Activated CD4-positive, alpha-beta T cell treated with anti-CD3 and anti-CD28 coated beads, Interleukin-2, amount 50 U/mL, for 1 hour (primary cell): ENCODE results near the gene MYRF.
A peak's percentile ranks its signal among the peaks of the same experiment; 100 is the strongest.

Experiments used
- DNase-seq: peaks from one replicate; pipeline ENCODE4 v3.0.0-alpha.2; 2020

MYRF gene

GRCh38 chr11:61719978-61720377 lies 32.5 kb upstream of the MYRF start:
- no peak for DNase-seq

DNA sequence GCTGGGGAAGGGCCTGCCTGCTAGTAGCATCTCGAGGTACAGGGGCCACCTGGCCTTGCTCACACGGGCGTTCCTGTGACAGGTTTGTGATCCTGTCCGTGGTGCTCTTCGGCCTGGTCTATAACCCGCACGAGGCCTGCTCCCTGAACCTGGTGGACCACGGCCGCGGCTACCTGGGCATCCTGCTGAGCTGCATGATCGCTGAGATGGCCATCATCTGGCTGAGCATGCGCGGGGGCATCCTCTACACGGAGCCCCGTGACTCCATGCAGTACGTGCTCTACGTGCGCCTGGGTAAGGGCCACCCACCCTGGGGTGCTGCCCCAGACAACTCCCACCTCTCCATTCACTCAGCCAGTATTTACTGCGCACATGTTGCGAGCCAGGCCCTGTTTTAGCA lies 31.8 kb upstream of the MYRF start:
- DNase-seq = no peak

DNA sequence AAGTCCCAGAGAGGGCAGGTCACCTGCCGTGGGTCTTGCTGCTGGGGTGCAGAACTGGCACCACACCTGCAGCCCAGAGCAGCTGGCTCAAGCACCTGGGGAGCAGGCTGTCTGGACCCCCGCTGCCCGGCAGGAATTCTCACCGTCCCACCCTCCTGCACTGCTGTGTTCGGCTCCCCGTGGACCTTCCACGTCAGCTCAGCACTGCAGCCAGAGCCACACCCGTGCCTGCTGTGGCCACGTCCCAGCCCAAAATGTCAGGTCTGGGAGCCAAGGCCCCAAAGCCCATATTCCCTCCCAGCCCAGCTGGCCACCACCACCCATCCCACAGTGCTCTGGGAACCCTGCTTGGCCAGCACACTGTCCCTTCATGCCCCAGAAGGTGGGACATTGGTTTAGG lies 28.0 kb upstream of the MYRF start:
- DNase-seq = no peak

GRCh38 chr11:61725781-61726231 lies 26.6 kb upstream of the MYRF start:
- no peak for DNase-seq

DNA sequence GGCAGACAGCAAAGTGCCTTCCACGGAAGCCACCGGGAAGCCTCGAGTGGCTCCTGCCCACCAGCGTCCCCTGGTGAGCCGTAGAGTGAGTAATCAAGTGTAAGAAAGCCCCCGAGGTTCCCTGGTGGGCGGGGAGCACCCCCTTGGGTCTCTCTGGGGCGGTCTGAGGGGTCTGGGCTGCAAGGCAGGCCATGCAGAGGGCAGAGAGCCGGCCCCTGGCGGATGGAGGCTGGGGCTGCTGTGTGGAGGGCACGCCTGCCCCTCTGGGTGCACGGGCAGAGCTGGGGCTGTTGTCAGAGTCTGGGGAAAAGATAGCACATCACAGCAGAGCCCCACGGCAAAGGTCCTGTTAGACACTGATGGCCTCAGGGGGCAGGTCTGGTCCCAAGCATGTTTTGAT lies 25.7 kb upstream of the MYRF start:
- no peak for DNase-seq

DNA sequence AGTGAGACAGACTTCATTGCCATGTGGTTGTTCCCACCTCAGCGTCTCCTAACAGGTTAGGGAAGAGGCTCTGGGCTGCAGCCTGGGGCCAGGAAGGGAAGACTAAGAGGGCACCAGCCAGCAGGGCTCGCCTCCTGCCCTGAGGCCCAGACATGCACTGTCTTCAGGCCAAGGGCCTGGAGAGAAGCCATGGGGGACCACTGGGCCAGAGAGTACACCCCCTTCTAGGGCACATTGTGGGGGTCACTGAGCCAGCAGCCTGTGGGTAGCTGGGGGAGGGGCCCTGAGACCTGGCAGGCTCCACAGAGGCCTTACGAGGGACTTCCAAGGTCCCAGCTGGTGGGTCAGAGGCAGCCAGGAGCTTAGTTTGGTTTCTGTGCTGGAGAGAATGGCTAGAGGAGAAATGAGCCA lies 25.0 kb upstream of the MYRF start:
- DNase-seq = no peak

GRCh38 chr11:61728066-61728939 lies 24.1 kb upstream of the MYRF start:
- no peak for DNase-seq

DNA sequence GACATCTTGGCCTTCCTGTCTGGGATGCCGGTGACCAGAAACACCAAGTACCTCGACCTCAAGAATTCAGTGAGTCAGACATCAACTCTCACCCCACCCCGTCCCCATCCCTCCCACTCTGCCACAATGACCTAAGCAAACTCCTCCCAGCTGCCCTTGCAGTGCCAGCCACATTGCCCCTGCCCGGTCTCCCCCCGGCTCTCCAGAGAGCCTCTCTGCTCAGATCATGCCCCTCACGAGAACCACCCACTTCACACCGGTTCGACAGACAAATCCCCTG lies 23.6 kb upstream of the MYRF start:
- no peak for DNase-seq

- no peak for DNase-seq
These were observed 22.0 kb upstream of the MYRF start for GRCh38 chr11:61730240-61730994.

GRCh38 chr11:61731211-61731951 lies 21.1 kb upstream of the MYRF start:
- no peak for DNase-seq

DNA sequence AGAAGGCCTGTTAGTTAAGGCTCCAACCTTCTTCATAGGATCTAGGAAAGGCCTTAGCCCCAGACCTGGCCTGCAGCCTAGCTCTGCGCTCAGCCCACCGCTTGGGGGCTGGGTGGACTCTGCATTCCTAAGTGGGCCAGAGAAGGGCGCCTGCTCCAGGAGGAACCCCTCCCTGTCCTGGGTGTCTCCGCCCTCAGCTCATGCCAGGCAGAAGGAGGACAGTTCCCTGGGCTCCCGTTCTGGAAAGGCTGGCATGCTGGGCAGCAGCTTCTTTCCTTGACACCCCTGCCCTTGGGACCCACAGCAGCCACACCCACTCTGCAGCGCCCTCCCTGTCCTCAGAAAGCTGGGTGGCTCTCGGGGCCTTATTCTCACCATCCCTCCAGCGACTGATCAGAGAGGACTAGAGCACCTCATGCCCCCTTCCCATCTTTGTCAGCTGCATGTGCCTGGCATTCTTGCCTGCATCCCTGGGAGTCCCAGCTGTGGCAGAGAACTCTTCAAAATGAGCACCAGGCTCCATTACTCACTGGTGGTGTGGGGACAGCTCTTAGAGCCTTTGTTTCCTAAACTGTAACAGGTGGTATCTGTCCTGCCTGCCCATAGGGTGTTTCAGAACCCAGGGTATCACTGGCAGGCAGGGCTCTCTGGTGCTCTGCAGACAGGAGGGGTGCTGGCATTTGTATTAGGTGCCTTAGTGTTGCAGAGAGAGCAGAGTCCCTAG lies 20.3 kb upstream of the MYRF start:
- no peak for DNase-seq

DNA sequence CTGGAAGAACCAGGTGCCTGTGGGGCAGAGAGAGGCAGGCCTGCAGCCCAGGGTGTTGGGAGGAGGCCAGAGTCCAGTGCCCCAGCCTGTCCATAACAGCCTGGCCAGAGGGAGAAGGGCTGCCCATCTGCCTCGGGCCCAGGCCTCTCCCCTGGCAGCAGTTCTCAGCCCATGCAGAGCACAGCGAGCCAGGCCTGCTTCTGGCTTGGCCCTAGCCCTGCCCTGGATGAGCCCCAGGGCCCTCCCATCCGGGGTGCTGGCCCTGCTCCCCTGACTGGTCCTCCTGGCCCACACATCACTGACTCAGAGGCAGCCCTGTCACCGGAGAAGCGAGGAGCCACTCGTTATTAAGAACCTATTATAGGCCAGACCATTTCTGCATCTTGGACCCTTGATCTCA lies 19.7 kb upstream of the MYRF start:
- DNase-seq = no peak

GRCh38 chr11:61733120-61733978 lies 19.1 kb upstream of the MYRF start:
- DNase-seq = peak; percentile 87

- no peak for DNase-seq
These were observed 17.7 kb upstream of the MYRF start for GRCh38 chr11:61734767-61735166.

GRCh38 chr11:61735391-61735790 lies 17.0 kb upstream of the MYRF start:
- no peak for DNase-seq

- DNase-seq = no peak
These were observed 16.1 kb upstream of the MYRF start for GRCh38 chr11:61736310-61736709.

DNA sequence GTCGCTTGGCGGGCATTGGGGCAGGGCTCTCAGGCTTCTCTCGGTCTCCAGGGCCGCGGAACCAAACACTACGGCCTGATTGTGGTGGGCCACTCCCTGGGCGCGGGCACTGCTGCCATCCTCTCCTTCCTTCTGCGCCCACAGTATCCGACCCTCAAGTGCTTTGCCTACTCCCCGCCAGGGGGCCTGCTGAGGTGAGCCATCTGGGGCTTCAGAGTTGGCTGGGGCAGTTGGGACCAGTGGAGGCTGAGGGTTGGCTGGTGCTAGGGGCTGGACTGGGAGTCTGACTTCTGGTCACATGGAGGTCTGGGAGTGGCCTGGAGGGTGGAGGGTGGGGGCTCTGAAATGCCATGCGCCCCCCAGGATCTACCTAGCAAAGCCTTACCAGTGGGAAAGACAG lies 15.3 kb upstream of the MYRF start:
- no peak for DNase-seq

- no peak for DNase-seq
These were observed 14.6 kb upstream of the MYRF start for GRCh38 chr11:61737636-61738386.

DNA sequence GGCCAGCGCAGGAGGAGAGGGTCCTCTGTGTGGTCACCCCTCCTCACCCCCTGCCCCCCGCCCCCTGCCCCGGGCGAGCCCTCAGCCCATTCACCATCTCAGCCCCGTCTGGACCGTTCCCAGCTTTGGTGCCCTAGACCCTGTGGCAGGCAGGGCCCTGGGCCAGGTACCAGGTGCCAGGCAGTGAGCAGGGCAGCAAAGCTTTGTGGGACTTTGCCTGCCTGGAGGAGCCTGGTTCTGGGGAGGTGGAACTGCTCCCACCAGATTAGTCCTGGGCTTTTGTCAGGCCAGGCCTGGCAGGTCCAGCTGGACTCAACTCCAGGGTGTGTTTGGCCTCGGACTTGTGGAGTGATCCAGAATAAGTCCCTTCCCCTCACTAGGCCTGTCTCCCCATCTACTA lies 13.7 kb upstream of the MYRF start:
- no peak for DNase-seq

- DNase-seq = no peak
These were observed 13.0 kb upstream of the MYRF start for GRCh38 chr11:61739413-61739812.

GRCh38 chr11:61739966-61740365 lies 12.5 kb upstream of the MYRF start:
- DNase-seq = no peak
